ENCODE measurements around the gene TRDN.

DNA sequence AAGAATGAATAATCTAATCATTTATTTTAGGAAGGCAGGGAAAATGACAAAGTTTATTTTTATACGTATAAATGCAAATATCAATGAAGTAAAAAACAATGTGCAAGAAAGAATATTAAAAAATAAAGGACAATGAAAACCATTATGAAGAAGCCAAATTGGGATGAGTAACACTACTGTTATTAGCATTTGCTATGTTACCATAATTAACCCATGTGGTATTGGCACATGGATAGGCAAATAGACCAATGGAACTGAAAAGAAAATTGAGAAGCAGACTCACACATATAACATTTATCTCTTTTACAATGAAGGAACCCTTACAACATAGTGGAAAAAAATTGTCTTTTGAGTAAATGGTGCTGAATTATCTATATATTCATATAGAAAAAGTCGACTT is 426.1 kb downstream of the TRDN start:
- TF ChIP-seq SMAD3 (CRISPR knock-in tag; IDR thresholded peaks at IDR 0.05; ENCODE audit: borderline replicate concordance), result no peak
- TF ChIP-seq, protein P1, sequence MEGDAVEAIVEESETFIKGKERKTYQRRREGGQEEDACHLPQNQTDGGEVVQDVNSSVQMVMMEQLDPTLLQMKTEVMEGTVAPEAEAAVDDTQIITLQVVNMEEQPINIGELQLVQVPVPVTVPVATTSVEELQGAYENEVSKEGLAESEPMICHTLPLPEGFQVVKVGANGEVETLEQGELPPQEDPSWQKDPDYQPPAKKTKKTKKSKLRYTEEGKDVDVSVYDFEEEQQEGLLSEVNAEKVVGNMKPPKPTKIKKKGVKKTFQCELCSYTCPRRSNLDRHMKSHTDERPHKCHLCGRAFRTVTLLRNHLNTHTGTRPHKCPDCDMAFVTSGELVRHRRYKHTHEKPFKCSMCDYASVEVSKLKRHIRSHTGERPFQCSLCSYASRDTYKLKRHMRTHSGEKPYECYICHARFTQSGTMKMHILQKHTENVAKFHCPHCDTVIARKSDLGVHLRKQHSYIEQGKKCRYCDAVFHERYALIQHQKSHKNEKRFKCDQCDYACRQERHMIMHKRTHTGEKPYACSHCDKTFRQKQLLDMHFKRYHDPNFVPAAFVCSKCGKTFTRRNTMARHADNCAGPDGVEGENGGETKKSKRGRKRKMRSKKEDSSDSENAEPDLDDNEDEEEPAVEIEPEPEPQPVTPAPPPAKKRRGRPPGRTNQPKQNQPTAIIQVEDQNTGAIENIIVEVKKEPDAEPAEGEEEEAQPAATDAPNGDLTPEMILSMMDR (IDR thresholded peaks at IDR 0.05), result no peak
- TF ChIP-seq ZNF121 (CRISPR knock-in tag; IDR thresholded peaks at IDR 0.05), result no peak
- TF ChIP-seq, protein P2, sequence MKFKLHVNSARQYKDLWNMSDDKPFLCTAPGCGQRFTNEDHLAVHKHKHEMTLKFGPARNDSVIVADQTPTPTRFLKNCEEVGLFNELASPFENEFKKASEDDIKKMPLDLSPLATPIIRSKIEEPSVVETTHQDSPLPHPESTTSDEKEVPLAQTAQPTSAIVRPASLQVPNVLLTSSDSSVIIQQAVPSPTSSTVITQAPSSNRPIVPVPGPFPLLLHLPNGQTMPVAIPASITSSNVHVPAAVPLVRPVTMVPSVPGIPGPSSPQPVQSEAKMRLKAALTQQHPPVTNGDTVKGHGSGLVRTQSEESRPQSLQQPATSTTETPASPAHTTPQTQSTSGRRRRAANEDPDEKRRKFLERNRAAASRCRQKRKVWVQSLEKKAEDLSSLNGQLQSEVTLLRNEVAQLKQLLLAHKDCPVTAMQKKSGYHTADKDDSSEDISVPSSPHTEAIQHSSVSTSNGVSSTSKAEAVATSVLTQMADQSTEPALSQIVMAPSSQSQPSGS (CRISPR knock-in tag; IDR thresholded peaks at IDR 0.05; ENCODE audit: borderline replicate concordance, low read depth), result no peak
- no peak for TF ChIP-seq IRF2 (CRISPR knock-in tag; IDR thresholded peaks at IDR 0.05; ENCODE audit: borderline replicate concordance, low read depth)
- no peak for TF ChIP-seq GTF2I (CRISPR knock-in tag; conservative IDR thresholded peaks at IDR 0.05)
- TF ChIP-seq, protein P3, sequence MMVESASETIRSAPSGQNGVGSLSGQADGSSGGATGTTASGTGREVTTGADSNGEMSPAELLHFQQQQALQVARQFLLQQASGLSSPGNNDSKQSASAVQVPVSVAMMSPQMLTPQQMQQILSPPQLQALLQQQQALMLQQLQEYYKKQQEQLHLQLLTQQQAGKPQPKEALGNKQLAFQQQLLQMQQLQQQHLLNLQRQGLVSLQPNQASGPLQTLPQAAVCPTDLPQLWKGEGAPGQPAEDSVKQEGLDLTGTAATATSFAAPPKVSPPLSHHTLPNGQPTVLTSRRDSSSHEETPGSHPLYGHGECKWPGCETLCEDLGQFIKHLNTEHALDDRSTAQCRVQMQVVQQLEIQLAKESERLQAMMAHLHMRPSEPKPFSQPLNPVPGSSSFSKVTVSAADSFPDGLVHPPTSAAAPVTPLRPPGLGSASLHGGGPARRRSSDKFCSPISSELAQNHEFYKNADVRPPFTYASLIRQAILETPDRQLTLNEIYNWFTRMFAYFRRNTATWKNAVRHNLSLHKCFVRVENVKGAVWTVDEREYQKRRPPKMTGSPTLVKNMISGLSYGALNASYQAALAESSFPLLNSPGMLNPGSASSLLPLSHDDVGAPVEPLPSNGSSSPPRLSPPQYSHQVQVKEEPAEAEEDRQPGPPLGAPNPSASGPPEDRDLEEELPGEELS (CRISPR knock-in tag; IDR thresholded peaks at IDR 0.05), result no peak
- TF ChIP-seq, protein P4, sequence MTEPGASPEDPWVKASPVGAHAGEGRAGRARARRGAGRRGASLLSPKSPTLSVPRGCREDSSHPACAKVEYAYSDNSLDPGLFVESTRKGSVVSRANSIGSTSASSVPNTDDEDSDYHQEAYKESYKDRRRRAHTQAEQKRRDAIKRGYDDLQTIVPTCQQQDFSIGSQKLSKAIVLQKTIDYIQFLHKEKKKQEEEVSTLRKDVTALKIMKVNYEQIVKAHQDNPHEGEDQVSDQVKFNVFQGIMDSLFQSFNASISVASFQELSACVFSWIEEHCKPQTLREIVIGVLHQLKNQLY (CRISPR knock-in tag; IDR thresholded peaks at IDR 0.05), result no peak
- TF ChIP-seq ZNF396 (CRISPR knock-in tag; IDR thresholded peaks at IDR 0.05; ENCODE audit: borderline replicate concordance), result no peak
- TF ChIP-seq CREM (CRISPR knock-in tag; IDR thresholded peaks at IDR 0.05), result no peak
